ENCODE data around the gene FOXJ2. TPM values are rescaled to one million over a fixed set of nuclear protein-coding genes. Genes with fewer than 3 reads are reported as not detected.

Gene FOXJ2
- total RNA-seq, 4 donors from 2014 or later = 11.6 to 15.7 (median 12.5) TPM

DNA sequence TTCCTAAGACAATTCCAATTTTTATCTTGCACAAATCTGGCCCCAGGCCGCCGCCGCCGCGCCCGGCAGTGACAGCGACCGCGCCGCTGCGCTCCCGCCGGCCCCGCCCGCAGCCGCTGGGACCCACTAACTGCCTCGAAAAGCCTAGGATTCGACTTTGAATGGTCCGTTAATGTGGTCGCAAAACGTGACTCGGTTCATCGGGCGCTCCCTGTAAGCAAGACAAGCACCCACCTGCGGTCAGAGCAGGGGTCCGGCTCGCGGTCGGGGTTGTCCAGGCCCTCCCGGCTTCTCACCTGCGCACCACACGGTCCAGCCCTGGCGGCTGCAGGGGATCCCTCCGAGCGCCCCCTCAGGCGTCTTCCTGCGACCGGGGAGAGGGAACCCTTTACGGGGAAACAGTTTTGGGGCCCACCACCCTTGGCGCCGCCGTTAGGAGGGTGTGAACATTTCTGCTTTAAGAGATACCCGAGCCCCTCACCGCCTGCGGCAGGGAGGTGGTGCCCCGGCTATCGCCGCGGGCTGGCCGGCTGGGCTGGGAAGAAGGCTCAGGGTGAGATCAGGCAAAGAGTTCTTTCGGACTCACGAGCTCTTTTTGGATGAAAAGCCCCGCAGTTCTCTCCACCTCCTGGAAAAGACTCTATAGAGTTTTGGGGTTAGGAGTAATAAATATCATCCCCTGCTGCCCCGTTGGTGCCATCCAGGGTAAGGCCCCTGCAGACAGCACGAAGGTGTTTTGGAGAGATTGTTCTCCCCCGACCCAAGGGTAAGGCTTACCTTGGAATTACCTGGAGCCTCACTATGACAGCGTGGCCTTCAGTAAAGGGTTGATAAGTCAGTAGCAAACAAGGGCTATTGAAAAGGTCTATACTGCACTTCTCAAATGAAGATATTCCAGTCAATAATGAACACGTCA, 13.6 kb upstream of the FOXJ2 start:
- 6% methylated on average over 12 to 58 of the region's 58 CpGs for WGBS, 2 donors (ENCODE audit: low coverage in 1 of 2)
- Histone ChIP-seq H3K4me3 (peak overlapping the region in 2 of 4 donors; percentile 23 to 44), H3K27ac (no peak overlapping the region), H3K4me1 (peaks cover 0 to 13% (median 8%) of the 10 kb centered on the region in 4 donors), H3K9me3 (no peaks in the 10 kb centered on the region), H3K36me3 (no peaks in the 10 kb centered on the region), H3K27me3 (peaks cover 71% of the 10 kb centered on the region)
- no peak for DNase-seq
- intact Hi-C loops (cut with DNase I; ENCODE audit: low total_unique reads) = no loop called here
- no peak for TF ChIP-seq EP300 (IDR thresholded peaks at IDR 0.05; ENCODE audit: low read depth)
- TF ChIP-seq, protein P1, sequence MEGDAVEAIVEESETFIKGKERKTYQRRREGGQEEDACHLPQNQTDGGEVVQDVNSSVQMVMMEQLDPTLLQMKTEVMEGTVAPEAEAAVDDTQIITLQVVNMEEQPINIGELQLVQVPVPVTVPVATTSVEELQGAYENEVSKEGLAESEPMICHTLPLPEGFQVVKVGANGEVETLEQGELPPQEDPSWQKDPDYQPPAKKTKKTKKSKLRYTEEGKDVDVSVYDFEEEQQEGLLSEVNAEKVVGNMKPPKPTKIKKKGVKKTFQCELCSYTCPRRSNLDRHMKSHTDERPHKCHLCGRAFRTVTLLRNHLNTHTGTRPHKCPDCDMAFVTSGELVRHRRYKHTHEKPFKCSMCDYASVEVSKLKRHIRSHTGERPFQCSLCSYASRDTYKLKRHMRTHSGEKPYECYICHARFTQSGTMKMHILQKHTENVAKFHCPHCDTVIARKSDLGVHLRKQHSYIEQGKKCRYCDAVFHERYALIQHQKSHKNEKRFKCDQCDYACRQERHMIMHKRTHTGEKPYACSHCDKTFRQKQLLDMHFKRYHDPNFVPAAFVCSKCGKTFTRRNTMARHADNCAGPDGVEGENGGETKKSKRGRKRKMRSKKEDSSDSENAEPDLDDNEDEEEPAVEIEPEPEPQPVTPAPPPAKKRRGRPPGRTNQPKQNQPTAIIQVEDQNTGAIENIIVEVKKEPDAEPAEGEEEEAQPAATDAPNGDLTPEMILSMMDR (IDR thresholded peaks at IDR 0.05) = no peak
- TF ChIP-seq POLR2AphosphoS5 (IDR thresholded peaks at IDR 0.05) = no peak
- TF ChIP-seq POLR2A (IDR thresholded peaks at IDR 0.05) = no peak
- in situ Hi-C loops (cut with MboI; ENCODE audit: low pct_ligation_motif_present in 1 of 4, low pct_unique_long_range_greater_than_20kb in 1 of 4, low sequenced_read_pairs in 3 of 4) = loop anchor here in 1 of 4 donors (25.0 kb wide), 1 partner anchor 157 kb away; the partner anchor contains the start of gene SLC2A14

DNA sequence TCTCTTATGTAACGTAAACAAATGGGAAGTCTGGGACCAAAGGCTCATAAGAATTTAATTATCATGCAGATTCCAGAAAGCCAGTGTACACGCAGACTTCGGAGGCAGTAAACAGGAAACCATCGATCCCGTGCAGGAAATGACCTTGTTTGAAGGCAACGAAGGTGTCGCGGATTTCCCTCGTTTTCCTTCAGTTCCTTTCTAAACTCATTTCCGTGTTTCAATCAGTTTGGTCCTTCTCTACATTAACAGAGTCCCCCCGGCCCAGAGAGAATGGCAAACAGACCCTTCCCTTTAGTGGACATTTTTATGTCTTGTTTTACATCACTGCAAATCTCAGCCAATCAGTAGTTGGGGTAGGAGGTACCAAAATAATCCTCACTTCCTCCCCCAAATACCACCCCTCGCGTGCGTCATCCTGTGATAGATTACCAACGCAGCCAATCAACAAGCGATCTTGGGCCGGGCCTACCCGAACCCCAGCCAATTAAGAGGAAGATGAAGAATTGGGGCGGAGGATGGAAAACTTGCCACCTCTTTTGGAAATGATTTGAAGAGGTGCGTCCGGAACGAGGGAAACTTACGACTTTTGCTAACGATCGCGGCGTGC, 6.1 kb upstream of the FOXJ2 start:
- in situ Hi-C loops (cut with MboI; ENCODE audit: low pct_ligation_motif_present in 1 of 4, low pct_unique_long_range_greater_than_20kb in 1 of 4, low sequenced_read_pairs in 3 of 4) = no loop called here
- 1 to 2% methylated on average over 7 to 27 of the region's 27 CpGs for WGBS, 2 donors (ENCODE audit: low coverage in 1 of 2)

DNA sequence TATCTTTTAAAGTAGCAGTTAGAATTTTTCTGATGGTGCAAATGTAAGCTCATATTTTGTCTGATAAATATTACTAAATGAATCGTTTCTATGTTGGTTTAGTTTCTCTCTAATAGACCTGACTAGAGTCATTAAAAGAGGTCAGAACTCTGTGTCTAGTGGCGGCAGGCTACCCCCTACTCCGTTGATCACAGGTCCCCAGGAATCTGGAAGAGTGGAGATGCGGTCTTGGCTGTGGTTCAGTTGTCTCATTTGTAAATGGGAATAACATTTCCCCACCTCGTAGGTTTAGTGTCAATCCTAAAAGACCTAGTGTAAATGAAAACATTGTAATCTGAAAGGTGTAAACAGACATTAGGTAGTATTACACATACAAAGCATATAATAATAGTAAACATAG, 4.7 kb upstream of the FOXJ2 start:
- in situ Hi-C loops (cut with MboI; ENCODE audit: low pct_ligation_motif_present in 1 of 4, low pct_unique_long_range_greater_than_20kb in 1 of 4, low sequenced_read_pairs in 3 of 4) = no loop called here
- no peaks in the 10 kb centered on the region for H3K9me3 ChIP-seq
- H3K27ac ChIP-seq = peak overlapping the region in 3 of 4 donors; percentile 99 to 100 (median 100)
- no peak for DNase-seq
- no peaks in the 10 kb centered on the region for H3K36me3 ChIP-seq
- no peaks in the 10 kb centered on the region for H3K27me3 ChIP-seq
- H3K4me1 ChIP-seq = peaks cover 0 to 14% (median 6%) of the 10 kb centered on the region in 4 donors
- TF ChIP-seq EP300 (IDR thresholded peaks at IDR 0.05; ENCODE audit: low read depth) (no peak), POLR2AphosphoS5 (IDR thresholded peaks at IDR 0.05) (no peak), POLR2A (IDR thresholded peaks at IDR 0.05) (no peak)
- TF ChIP-seq, protein P1 (IDR thresholded peaks at IDR 0.05) = no peak
- WGBS, 2 donors (ENCODE audit: low coverage in 1 of 2) = 5 to 66% methylated on average over 2 to 5 of the region's 5 CpGs
- intact Hi-C loops (cut with DNase I; ENCODE audit: low total_unique reads) = no loop called here
- peak overlapping the region in 1 of 4 donors; percentile 82 for H3K4me3 ChIP-seq

More for the DNA sequence above, 6.1 kb upstream of the FOXJ2 start:
- Histone ChIP-seq H3K4me3 (peak overlapping the region; percentile 62 to 82 (median 79)), H3K27ac (peak overlapping the region; percentile 99 to 100 (median 100)), H3K9me3 (no peaks in the 10 kb centered on the region), H3K4me1 (peaks cover 0 to 6% (median 3%) of the 10 kb centered on the region in 4 donors), H3K27me3 (peaks cover under 1% of the 10 kb centered on the region), H3K36me3 (no peaks in the 10 kb centered on the region)
- intact Hi-C loops (cut with DNase I; ENCODE audit: low total_unique reads) = no loop called here
- TF ChIP-seq POLR2AphosphoS5 (IDR thresholded peaks at IDR 0.05) = peak; percentile 5 to 54 (median 48)
- TF ChIP-seq, protein P1 (IDR thresholded peaks at IDR 0.05) = no peak
- DNase-seq = peak; percentile 98

DNA sequence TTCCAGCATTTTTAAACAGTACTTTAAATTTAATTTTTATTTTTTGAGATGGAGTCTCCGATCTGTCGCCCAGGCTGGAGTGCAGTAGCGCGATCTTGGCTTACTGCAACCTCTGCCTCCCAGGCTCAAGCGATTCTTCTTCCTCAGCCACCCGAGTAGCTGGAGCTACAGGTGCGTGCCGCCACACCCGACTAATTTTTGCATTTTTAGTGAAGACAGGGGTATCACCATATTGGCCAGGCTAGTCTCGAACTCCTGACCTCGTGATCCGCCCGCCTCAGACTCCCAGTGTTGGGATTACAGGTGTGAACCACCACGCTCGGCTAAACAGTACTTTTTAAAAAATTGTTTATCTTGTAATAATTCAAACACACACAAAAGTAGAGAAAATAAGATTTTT, 4.2 kb upstream of the FOXJ2 start:
- Histone ChIP-seq H3K4me1 (peaks cover 0 to 15% (median 6%) of the 10 kb centered on the region in 4 donors), H3K36me3 (no peaks in the 10 kb centered on the region), H3K27ac (no peak overlapping the region), H3K4me3 (no peak overlapping the region), H3K9me3 (no peaks in the 10 kb centered on the region), H3K27me3 (no peaks in the 10 kb centered on the region)
- DNase-seq = no peak
- in situ Hi-C loops (cut with MboI; ENCODE audit: low pct_ligation_motif_present in 1 of 4, low pct_unique_long_range_greater_than_20kb in 1 of 4, low sequenced_read_pairs in 3 of 4) = no loop called here
- WGBS, 2 donors (ENCODE audit: low coverage in 1 of 2) = 92 to 94% methylated on average over 12 to 15 of the region's 15 CpGs
- intact Hi-C loops (cut with DNase I; ENCODE audit: low total_unique reads) = no loop called here
- TF ChIP-seq POLR2A (IDR thresholded peaks at IDR 0.05) = no peak
- TF ChIP-seq POLR2AphosphoS5 (IDR thresholded peaks at IDR 0.05) = no peak
- no peak for TF ChIP-seq EP300 (IDR thresholded peaks at IDR 0.05; ENCODE audit: low read depth)
- TF ChIP-seq, protein P1 (IDR thresholded peaks at IDR 0.05) = no peak

Measured in transverse colon (tissue), 4 donors.